Stromal cell of bone marrow (primary cell): ENCODE results near the gene DNM1L.

Source experiments
- DNase-seq: peaks from one replicate; pipeline ENCODE4 v3.0.0-alpha.2; 2012; ENCODE audit warnings: low read depth

Gene DNM1L

GRCh38 chr12:32756476-32757066 lies 77.5 kb downstream of the DNM1L start:
- DNase-seq, result no peak

GRCh38 chr12:32757157-32757556 lies 78.1 kb downstream of the DNM1L start:
- DNase-seq, result no peak

DNA sequence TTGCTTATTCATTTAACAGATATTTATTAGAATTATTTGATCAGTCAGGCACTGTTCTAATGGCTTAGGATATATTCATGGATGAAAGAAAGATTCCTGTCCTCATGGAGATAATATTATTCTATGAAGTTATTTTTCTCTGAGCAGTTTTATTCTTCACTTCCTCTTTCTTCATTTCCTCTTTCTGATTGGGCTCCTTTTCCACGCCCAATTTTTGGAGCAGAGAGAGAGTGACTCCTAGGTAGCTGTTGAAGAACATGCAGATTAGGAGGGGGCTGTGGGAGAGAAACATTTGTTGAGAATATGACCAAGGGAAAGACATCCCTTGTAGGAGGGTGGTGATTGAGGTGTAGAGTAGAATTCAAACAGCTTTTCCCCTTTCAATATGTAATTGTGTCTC lies 82.6 kb downstream of the DNM1L start:
- no peak for DNase-seq

- peak; percentile 24 for DNase-seq
Observed at GRCh38 chr12:32765906-32766305, 86.8 kb downstream of the DNM1L start.

GRCh38 chr12:32768518-32768917 lies 89.4 kb downstream of the DNM1L start:
- no peak for DNase-seq

DNA sequence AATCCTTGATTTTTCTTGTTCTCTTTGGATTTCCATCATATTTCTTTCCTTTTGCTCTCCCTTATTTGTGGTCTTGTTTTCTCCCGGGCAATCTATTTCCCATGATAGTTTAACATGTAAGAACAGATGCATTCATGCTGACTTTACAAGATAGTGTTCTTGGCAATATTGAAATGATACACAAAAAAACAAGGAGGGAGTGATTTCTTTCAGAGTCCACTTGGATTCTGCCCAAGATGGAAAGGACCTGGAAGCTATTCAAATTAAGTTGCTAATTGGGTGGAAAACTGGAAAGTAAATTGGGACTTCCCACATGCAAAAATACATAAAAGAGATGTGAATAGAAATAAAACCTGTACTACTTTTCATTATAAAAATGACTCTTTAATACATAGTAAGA lies 91.0 kb downstream of the DNM1L start:
- no peak for DNase-seq

GRCh38 chr12:32773691-32774090 lies 94.6 kb downstream of the DNM1L start:
- no peak for DNase-seq

- no peak for DNase-seq
Observed at GRCh38 chr12:32776258-32776657, 97.2 kb downstream of the DNM1L start.

DNA sequence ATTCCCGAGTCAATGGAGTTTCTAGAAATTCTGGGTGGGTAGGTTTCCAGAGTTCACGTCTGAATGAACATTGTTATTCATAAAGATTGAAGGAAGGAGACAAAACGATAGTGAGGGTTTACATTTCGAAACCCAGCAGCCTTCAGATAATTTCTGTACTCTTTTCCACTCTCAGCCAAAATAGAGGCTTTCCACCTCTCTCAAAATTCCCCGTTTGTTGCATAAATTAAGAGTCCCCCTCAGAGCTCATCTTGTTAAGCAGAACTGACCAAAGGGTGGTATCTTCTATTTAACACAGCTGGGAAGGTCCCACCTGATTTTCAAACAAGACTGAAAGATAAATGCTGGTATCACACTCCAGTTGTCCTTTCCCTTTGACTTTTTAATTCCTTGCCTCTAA lies 98.1 kb downstream of the DNM1L start:
- DNase-seq, result no peak

GRCh38 chr12:32777691-32778175 lies 98.6 kb downstream of the DNM1L start:
- no peak for DNase-seq

DNA sequence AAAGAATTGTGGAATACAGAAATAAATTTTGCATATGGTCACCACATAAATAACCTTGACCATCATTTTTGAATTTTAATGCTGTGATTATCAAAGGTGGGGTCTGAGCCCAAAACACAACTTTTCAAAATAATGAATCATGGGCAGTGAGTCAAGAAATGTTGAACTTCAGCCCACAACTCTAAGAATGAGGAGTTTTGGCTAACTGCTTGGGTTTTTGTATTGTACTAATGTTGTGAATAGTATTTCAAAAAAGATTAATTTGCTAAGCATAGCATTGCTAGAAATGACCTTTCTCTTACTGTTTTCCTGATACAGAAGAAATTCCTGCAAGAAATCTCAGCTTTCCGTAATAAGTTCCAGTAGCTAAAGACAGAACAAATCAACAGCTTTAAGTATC lies 101.0 kb downstream of the DNM1L start:
- no peak for DNase-seq

GRCh38 chr12:32783029-32783428 lies 103.9 kb downstream of the DNM1L start:
- DNase-seq, result no peak

DNA sequence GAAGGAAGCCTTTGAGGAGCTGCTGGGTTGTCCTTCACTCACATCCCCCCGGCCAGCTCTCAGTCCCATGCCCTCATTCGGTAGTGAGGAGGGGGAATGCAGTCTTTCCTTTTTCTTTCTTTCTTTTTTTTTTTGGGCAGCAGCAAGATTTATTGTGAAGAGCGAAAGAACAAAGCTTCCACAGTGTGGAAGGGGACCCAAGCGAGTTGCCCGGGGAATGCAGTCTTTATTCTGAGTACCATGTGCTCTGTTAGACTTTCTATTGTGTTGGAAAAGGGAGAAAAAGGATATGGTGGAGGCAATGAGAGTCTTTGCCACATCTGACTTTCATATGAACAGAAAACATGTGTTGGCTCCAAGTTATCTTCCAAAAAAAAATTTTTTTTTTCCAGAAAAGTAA lies 106.5 kb downstream of the DNM1L start:
- DNase-seq, result no peak

DNA sequence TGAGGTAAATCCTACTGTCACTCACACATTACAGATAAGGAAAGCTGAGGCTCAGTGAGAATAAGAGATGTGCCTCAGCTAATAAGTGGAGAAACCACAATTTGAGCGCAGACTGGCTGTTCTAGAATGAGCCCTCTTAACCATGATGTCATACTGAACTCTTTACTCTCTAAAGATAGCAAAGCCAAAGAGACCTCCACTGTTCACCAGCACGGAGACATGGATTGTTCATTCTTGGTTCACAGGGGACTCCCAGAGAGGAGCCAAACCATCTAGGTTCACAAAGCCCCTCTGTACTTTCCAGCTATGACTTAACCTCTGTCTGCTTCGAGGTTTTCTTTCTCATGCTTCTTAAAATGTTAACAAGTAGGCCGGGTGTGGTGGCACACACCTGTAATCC lies 109.3 kb downstream of the DNM1L start:
- DNase-seq, result no peak

GRCh38 chr12:32789446-32789845 lies 110.3 kb downstream of the DNM1L start:
- no peak for DNase-seq

DNA sequence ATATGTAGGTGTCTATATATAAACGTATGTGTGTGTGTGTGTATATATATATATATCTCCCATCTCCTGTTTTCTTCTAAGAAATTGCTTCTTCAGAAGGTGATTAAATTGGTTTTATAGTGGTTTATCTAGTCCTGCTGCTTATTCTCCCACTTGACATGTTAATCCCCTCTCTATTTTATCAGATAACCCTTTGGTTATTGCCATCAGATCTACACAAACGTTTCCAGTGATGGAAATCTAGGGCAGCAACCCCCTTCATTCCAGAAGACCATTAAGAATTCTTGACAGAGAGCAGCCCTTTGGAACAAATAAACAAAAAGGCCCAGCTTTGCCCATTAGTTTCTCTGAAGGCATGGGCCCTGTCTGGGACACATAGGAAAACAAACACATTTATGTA lies 110.8 kb downstream of the DNM1L start:
- no peak for DNase-seq

GRCh38 chr12:32794281-32794680 lies 115.2 kb downstream of the DNM1L start:
- DNase-seq, result no peak
